ENCODE data around the gene TNS3.
"Not testable (repeated sequence)": the region's sequence is repeated elsewhere in the genome, so short reads cannot be mapped to it uniquely, and the experiment has no call there.

The TNS3 gene

GRCh38 chr7:47581804-47582763 lies at the start of gene TNS3:
TNS3 (minus strand) TSS chr7:47582111; CDS start chr7:47439636, 142,475 bp downstream.
- DNase-seq = peak; percentile 20

DNA sequence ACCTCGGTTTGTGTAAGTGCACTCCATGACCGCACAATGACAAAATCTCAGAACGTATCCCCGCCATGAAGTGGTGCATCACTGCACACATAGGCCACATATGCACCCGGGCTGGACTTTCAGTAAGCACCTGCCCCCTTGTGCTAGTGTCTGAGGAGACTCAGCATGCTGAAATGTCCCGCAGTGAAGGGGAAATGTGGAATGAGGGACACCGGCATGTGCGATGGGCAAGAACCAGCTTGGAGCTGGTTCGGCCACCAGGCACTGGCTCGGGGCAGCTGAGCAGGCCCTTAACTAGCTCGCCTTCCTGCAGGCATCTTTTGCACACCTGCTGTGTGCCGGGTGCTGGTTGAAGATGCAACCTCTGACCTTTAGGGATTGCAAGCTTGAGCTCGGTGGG lies 49.8 kb upstream of the TNS3 start:
- no peak for DNase-seq

DNA sequence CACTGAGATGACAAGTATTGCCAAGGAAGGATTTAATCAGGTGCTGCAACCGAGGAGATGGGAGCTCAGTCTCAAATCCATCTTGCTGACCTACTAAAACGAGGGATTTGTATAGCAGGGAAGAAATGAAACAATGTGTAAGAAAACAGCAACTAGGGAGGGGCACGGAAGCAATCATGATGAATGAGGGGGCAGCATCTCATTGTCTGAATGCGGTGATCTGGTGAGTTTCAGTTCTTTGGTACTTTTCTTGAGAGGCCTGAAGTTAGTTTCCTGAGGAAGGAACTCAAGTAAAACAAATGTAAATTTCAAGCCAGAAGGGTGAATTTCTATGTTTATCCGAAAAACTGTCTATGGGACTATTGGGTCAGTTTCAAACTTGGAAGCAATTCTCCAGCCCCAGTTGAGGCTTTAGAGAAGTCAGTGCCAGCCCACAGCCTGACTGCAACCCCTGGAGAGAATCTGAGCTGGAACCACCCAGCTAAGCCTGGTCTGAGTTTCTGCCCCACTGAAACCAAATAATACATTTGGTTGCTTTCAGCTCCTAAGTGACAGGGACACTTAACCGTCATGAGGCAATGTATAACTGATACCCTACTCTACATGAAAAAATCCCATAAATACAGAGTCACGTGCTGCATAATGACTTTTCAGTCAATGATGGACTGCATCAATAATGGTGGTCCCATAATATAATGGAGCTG lies 45.8 kb upstream of the TNS3 start:
- DNase-seq = no peak

GRCh38 chr7:47625861-47626715 lies 44.2 kb upstream of the TNS3 start:
- DNase-seq = no peak

DNA sequence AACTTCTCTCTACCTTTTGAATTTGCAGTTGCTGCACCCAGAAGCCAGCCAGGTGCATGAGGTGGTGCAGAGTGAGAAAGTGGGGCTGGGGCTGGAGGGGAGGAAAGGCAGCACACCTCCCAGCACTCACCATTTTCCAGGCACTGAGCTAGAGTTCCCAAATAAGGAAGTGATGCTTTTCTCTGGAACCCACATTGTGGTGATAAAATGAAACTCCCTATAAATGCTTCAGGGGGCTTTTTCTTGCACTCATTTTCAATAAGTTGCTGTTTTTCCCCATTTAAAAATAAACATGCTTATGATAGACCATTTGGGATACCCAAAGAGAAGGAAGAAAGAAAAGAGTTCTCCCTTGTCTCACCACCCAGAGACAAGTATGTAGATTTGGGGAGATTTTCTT lies 42.8 kb upstream of the TNS3 start:
- DNase-seq = no peak

DNA sequence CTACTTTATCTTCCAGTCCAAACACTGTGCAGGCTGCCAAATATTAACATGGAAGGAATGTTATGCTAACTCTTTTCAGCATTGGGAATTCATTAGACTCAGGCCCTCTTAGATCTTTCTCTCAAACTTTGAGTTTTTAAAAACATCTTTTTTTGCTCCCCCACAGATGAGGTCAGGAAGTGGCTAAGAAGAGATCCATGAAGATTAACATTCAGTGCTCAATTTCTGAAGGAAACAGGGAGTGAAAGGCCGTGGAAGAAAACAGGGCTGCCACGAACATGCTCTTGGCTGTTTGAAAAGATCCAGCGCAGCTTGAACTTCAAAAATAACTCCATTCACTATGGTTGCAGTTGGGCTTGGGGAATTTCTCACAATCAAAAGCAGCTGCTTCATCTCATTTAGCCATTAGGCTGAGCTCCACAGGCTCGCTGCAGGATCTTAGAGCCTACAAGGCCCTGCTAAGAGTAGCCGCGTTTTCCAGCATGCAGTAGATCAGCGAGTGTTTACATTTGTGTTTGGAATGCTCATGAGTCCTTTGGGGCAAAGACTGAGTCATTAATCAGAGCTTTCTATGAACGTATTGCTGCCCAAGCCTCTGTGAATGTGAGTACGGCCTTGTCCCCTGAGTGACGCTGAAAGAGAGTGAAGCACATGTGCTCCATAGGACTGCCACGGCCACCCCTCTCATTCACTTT lies 41.2 kb upstream of the TNS3 start:
- no peak for DNase-seq

DNA sequence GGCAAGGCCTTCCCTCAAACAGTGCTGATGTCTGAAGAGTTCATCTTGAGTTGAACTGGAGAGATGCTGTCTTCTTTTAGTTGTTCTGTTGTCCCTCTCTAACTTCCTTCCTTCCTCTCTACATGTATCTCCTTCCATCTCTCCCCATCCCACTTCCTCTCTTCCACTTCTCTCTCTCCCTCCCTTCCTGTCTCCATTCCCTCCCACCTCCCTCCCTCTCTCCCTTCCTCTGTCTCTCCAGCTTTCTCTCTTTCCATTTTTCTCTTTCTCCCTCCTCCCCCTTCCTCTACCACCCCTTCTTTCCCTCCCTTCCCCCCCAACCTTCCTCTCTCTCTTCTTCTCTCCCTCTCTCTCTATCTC lies 40.7 kb upstream of the TNS3 start:
- no peak for DNase-seq

DNA sequence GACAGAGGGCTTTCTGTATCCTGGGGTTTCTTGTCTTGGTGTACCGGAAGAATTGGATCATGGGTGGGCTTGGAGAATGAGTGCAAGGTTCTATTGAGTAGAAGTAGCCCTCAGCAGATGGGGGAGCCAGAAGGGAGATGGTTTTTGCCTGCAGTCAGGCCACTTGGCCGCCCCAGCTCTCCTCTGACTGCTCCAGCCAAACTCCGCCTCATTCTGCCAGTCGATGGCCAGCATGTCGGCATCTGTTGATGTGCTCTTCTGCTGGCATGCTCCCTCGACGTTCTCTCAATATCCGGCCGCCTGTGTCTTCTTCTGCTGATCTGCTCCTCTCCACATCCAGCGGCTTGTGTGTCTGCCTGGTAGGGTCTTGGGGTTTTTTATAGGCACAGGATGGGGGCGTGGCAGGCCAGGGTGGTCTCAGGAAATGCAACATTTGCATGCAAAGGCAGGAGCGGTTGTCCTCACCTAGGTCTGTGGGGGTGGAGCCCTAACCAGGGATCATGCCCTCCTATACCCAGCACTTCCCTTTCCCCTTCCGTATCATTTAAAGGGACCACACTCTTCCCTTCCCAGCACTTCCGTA lies 40.2 kb upstream of the TNS3 start:
- no peak for DNase-seq

- DNase-seq = no peak
These were observed 39.4 kb upstream of the TNS3 start for GRCh38 chr7:47621347-47621746.

DNA sequence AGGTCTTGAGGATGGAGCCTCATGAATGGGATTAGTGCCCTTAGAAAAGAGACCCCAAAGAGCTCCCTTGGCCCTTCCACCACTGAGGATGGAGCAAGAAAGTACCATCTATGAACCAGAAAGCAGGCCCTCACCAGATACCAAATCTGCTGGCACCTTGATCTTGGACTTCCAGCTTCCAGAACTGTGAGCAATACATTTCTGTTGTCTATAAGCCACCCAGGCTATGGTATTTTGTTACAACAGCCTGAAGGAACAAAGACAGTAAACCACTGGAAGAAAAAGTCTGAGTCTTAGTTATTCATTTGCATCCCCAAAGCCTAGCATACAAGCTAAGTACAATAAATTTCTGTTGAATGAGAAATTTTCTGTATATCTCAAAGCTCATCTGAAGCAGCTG lies 37.9 kb upstream of the TNS3 start:
- DNase-seq = no peak

DNA sequence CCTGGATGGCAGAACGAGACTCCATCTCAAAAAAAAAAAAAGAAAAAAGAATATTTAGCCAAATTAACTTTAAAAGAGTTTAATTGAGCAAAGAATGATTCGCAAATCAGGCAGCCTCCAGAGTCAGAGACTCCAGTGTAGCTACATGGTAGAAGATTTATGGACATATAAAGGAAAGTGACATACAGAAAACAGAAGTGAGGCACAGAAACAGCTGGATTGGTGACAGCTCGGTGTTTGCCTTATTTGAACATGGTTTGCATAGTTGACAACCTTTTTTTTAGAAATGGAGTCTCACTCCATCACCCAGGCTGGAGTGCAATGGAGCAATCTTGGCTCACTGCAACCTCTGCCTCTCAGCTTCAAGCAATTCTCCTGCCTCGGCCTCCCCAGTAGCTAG lies 35.2 kb upstream of the TNS3 start:
- no peak for DNase-seq

DNA sequence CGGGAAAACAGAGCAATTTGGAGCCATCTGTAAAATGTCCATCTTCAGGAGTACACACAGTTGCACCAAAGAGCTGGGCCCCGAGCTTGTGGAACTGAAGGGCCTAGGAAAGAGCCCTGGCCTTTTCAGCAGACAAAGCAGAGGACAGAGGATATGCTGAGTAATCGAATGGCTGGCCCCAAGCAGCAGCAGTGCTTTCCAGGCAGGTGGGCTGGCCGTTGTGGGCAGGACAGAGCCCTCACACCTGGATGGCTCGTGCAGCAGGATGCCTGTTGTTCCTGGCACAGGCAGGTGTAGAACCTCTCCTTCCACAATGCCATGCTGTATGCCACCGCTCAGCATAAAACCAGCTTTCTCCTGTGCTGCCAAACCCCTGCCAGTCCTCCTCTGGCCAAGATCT lies 32.5 kb upstream of the TNS3 start:
- DNase-seq = no peak

GRCh38 chr7:47611045-47611511 lies 29.2 kb upstream of the TNS3 start:
- no peak for DNase-seq

- DNase-seq = no peak
These were observed 28.7 kb upstream of the TNS3 start for GRCh38 chr7:47610506-47611044.

DNA sequence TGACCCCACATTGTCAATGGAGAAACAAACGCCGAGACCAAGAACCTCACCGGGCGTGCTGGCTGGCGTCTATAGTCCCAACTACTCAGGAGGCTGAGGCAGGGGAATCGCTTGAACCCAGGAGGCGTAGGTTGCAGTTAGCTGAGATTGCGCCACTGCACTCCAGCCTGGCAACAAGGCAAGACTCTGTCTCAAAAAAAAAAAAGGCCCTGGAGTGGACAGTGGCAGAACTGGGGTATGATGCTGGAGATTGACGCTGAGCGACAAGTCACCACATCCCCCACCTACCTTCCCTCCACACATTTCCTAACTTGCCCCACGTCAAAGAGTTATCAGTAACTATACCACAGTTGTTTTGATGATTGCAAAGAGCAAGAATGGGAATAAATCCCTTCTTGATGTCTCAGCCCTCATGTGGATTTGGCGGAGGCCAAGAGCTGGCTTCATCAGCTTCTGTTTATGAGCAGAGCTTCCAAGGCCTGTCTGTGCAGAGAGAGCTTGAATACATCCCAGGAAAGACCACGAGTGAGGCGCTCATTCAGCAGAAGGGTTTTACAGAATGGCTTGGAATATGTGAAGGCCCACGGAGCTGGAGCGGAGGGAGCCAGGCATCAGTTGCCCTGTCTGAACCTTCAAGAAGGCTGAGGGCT lies 28.0 kb upstream of the TNS3 start:
- DNase-seq = no peak

DNA sequence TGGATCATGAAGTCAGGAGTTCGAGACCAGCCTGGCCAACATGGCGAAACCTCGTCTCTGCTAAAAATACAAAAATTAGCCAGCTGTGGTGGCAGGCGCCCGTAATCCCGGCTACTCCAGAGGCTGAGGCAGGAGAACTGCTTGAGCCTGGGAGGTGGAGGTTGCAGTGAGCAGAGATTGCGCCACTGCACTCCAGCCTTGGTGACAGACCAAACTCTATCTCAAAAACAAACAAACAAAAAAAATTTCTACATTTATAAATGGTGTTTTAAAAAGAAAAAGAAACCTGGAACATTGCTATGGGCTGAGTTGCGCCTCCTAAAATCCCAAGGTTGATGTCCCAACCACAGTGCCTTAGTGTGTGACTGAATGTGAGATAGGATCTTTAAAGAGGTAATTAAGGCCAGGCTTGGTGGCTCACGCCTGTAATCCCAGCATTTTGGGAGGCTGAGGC lies 24.7 kb upstream of the TNS3 start:
- not testable (repeated sequence) for DNase-seq

DNA sequence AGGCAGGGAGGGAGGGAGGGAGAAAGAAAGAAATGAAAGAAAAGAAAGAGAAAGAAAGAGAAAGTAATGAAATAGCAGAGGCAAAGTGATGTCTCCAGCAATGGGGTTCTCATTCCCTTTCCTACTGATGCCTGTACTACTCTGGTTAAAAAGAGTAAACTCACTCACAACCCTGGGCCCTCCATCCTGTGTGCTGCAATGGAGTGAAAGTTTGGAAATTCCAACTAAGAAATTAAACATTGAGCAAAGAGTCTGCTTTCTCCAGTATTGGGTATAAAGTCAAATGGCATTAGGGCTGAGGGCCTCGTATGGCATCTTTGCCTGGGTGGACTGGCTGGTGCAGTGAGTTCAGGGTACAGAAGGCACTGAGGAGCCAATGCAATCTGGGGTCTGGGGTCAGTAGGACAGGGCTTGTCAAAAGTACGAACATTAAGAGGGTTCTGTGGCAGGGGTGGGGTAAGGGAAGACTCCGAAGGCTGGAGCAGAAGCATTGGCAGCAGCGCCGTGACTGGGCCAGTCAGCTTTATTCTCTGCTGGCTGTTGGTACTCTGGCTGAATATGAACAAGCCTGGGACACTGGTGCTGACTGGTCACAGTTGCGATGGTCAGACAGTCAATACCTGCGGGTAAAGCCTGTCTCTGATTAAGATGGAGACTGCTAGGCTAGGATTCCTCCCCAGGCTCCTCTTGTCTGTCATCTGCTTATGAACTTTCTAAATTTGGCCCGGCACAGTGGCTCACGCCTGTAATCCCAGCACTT lies 24.1 kb upstream of the TNS3 start:
- DNase-seq = no peak

- DNase-seq = no peak
These were observed 22.6 kb upstream of the TNS3 start for GRCh38 chr7:47604496-47604890.

GRCh38 chr7:47603514-47604255 lies 21.8 kb upstream of the TNS3 start:
- DNase-seq = not testable (repeated sequence)

All from NCI-H510A (cell line).